Urinary bladder (tissue), 4 donors: ENCODE measurements around the gene ARL8A. TPM values are rescaled to one million over a fixed set of nuclear protein-coding genes. Genes with fewer than 3 reads are reported as not detected.
"Not testable (repeated sequence)": the region's sequence is repeated elsewhere in the genome, so short reads cannot be mapped to it uniquely, and the experiment has no call there.

ENCODE experiments used
- DNase-seq: peaks from one replicate; pipeline ENCODE4 v3.0.0-alpha.2; 2015; ENCODE audit errors: extremely low spot score
- H3K27ac ChIP-seq: one replicate; pipeline ENCODE4 v1.5.1; 2013; ENCODE audit warnings: low read depth, mild to moderate bottlenecking, moderate library complexity
- H3K36me3 ChIP-seq: one replicate; pipeline ENCODE4 v1.6.1; 2013; ENCODE audit warnings: mild to moderate bottlenecking, moderate library complexity; ENCODE audit not compliant: insufficient read depth
- H3K4me1 ChIP-seq: one replicate; pipeline ENCODE4 v1.6.1; 2013; ENCODE audit warnings: mild to moderate bottlenecking, moderate library complexity; ENCODE audit not compliant: insufficient read depth
- H3K4me3 ChIP-seq: one replicate; pipeline ENCODE4 v1.5.1; 2013; ENCODE audit warnings: low read depth, low read length
- WGBS: extraction: QIAGEN DNeasy Blood & Tissue Kit; methylation state at CpG from one replicate; pipeline ENCODE4 v1.1.7; 2013; 5-methylcytosine and 5-hydroxymethylcytosine counted together
- polyA plus RNA-seq: library from polyadenylated mRNA; stranded (reverse); fragments of 200-250 nt; gene quantifications from one replicate; pipeline ENCODE4 v1.2.3, GENCODE V29; 2013
- total RNA-seq: library from RNA; depleted of rRNA; stranded (reverse); fragments of >200 nt; gene quantifications from one replicate; pipeline ENCODE4 v1.2.3, GENCODE V29; 2014
- donor health status: healthy with polysubstance abuse.
- donor health status: healthy.

The ARL8A gene
- total and polyA plus RNA-seq, 2 donors, result 19.2 to 39.8 TPM

DNA sequence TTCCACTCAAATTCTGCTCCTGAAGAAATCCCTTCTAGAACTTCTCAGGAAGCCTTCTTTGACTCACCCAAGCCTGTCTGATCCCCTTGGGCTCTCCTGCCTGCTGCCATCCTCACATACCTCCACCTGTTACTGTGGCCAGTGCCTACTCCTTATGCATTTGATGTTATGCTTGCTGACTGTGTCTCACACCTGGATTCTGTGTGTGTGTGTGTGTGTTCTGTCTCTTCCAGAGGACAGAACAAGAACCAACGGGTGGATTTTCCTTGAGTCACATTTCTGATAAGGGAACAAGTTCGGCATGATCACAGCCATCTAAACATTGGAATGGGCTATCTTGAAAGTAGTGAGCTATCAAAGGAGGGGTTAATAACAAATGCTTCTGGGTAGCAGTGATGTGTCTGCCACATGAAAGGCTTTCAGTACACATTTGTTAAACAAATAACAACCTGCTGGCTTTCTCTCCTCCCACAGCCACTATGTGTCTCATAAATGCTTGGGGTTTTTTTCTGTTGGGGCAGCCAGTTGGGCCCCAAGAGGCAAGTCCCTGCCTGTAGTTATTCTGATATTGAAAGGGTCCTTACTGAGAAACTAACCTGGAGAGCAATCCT is 30.7 kb downstream of the ARL8A start:
- no peaks in the 10 kb centered on the region for H3K36me3 ChIP-seq
- H3K4me1 ChIP-seq, result no peaks in the 10 kb centered on the region
- no peak for DNase-seq
- no peak overlapping the region for H3K4me3 ChIP-seq
- WGBS, result 49% methylated on average over 2 of the region's 2 CpGs
- H3K27ac ChIP-seq, result no peak overlapping the region

GRCh38 chr1:202112859-202113689 is 31.5 kb downstream of the ARL8A start:
- DNase-seq, result no peak
- WGBS, result 12% methylated on average over 5 of the region's 5 CpGs
- H3K27ac ChIP-seq, result no peak overlapping the region
- no peak overlapping the region for H3K4me3 ChIP-seq
- no peaks in the 10 kb centered on the region for H3K4me1 ChIP-seq
- no peaks in the 10 kb centered on the region for H3K36me3 ChIP-seq

DNA sequence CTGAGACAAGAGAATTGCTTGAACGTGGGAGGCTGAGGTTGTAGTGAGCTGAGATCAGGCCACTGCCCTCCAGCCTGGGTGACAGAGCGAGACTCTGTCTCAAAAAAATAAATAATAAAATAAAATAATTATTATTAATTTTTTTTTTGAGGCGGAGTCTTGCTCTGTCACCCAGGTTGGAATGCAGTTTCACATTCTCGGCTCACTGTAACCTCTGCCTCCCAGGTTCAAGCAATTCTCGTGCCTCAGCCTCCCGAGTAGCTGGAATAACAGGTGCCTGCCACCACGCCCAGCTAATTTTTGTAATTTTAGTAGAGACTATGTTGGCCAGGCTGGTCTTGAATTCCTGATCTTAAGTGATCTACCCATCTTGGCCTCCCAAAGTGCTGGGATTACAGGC is 32.9 kb downstream of the ARL8A start:
- not testable (repeated sequence) for H3K36me3 ChIP-seq, H3K27ac ChIP-seq, DNase-seq, H3K4me3 ChIP-seq, H3K4me1 ChIP-seq
- WGBS, result 95% methylated on average over 7 of the region's 7 CpGs

DNA sequence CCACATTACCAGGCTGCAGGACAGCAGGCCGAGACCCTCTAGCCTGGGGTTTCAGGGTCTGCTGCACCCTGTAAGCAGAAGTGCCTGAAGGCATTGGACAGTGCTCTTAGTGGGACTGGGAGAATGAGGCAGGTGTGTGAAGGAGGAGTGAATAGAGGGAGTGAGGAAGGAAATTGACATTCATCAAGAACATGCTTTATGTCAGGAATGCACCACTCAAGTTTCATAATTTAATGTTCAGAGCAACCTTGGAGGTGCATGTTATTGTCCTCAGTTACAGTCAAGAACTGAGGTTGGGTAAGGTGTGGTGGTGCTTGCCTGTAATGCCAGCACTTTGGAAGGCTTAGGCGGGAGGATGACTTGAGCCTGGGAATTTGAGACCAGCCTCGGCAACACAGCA is 33.6 kb downstream of the ARL8A start:
- WGBS, result 86% methylated on average over 3 of the region's 3 CpGs
- H3K36me3 ChIP-seq, result no peaks in the 10 kb centered on the region
- no peak overlapping the region for H3K27ac ChIP-seq
- no peaks in the 10 kb centered on the region for H3K4me1 ChIP-seq
- H3K4me3 ChIP-seq, result no peak overlapping the region
- no peak for DNase-seq

DNA sequence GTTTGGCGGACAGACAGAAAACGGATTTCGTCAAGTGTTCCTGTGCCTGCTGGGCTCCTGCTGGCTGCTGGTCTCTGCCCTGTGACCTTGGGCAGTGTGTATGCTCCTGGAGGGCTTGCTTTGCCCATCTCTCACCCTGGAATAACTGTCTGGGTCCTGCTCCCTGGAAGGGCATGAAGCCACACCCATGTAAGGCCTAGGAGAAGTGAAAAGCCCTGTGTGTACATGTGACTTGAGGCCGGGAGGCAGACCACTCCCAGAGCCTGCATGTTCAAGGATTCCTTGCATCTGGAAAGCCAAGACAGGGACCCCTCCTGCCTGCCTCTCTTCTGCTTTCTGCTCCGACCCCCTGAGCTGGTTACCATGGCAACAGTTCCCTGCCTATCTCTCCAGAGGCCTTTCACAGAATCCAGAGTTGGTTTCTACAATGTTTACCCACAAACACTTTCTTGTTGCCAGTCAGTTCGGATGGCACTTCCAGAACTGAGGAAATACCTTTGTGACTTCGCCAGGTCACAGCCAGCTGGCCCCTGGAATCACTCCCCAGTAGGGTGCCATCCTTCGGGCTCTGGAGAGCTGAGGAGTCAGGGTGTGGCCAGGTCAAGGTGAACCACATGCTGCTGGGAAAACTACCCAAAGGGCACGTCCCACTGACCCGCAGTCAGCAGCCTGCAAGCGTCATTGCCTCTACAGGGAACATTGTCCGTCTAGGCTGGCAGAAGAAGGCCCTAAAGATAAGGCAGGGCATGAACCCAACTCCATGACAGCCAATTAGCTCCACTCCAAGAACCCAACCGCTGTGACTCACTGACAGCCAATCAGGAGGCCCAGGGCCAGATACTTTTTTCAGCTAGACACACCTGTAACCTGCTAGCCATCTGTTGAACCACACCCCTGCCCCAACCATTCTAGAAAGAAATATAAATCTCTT is 36.5 kb downstream of the ARL8A start:
- Histone ChIP-seq H3K4me1 (no peaks in the 10 kb centered on the region), H3K27ac (peak overlapping the region; percentile 53), H3K4me3 (no peak overlapping the region), H3K36me3 (no peaks in the 10 kb centered on the region)
- 78% methylated on average over 13 of the region's 13 CpGs for WGBS
- no peak for DNase-seq

DNA sequence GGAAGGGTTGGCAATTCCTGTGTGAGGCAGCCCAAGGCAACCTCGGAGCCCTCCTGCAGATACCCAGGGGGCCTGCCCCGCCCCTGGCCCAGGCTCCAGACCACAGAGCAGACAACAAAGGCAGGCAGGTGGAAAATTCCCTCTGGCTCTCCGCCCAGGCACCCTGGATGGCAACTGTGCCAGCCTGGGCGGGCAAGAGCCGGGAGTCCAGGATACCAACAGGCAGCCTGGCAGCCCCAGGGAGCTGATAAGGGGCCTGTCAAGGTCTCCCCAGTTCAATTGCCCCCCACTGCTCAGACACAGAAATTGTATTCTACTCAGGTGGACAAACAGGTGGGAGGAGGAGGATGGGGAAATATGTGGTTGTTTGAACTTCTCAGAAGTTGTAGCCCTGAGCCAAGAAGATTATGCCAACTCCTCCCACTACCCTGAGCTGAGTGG is 37.2 kb downstream of the ARL8A start:
- H3K4me1 ChIP-seq, result no peaks in the 10 kb centered on the region
- H3K27ac ChIP-seq, result no peak overlapping the region
- H3K36me3 ChIP-seq, result no peaks in the 10 kb centered on the region
- H3K4me3 ChIP-seq, result no peak overlapping the region
- DNase-seq, result no peak
- WGBS, result 74% methylated on average over 5 of the region's 5 CpGs

- no peak overlapping the region for H3K4me3 ChIP-seq
- H3K4me1 ChIP-seq, result no peaks in the 10 kb centered on the region
- no peak overlapping the region for H3K27ac ChIP-seq
- DNase-seq, result no peak
- WGBS, result 79% methylated on average over 10 of the region's 10 CpGs
- no peaks in the 10 kb centered on the region for H3K36me3 ChIP-seq
These were observed 37.9 kb downstream of the ARL8A start for GRCh38 chr1:202106340-202107254.

DNA sequence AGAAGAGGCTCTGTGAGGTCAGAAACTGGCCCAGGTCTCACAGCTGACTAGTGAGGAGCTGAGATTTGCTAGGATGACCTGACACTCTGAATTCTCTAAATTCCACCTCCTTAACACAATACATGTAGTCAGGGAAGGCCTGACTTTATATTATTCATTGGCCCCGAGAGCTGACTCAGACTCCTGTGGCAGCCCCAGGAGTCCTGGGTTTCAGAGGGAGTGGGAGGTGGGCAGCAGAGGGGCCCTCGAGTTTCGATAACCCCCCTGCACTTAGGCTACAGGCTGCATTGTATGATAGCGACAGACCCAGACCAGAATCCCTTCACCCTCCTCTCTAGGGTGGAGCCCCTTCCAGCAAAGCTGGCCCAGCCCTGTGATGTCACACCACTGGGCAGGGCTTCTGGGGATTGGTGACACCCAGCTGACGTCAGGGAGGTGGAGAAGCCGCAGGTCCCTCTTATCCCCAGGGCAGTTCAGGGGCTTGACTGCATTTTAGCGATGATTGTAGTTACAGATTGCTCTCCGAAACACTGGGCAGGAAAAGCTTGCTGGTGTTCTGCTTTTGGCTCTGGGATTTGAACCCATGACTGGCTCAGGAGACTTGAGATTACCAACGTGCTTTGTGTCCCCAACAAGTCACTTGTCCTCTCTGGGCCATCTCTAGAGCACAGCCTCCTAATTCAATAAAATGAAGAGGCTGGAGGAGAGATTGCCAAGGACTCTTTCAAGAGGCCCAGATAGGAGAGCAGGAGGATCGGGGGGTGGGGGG is 38.8 kb downstream of the ARL8A start:
- 59% methylated on average over 10 of the region's 10 CpGs for WGBS
- Histone ChIP-seq H3K4me1 (no peaks in the 10 kb centered on the region), H3K27ac (no peak overlapping the region), H3K4me3 (no peak overlapping the region), H3K36me3 (no peaks in the 10 kb centered on the region)
- no peak for DNase-seq

DNA sequence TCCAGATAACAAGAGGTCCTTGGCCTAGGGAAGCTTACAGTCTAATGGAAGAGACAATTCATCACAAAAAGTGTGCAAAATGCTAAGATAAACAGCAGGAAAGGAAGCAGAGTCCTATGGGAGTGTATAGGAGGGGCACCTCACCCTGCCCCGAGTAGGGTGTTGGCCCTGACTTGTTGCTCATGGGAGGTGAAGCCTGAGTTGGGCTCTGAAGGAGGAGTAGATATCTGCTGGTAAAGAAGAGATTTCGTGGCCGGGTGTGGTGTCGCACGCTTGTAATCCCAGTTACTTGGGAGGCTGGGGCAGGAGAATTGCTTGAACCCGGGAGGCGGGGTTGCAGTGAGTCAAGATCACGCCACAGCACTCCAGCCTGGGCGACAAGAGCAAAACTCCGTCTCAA is 40.5 kb downstream of the ARL8A start:
- no peak overlapping the region for H3K27ac ChIP-seq
- H3K36me3 ChIP-seq, result no peaks in the 10 kb centered on the region
- WGBS, result 92% methylated on average over 10 of the region's 10 CpGs
- no peak overlapping the region for H3K4me3 ChIP-seq
- no peak for DNase-seq
- H3K4me1 ChIP-seq, result no peaks in the 10 kb centered on the region

GRCh38 chr1:202101184-202101583 is 43.4 kb downstream of the ARL8A start:
- Histone ChIP-seq H3K27ac (no peak overlapping the region), H3K4me1 (no peaks in the 10 kb centered on the region), H3K4me3 (no peak overlapping the region), H3K36me3 (no peaks in the 10 kb centered on the region)
- WGBS, result 59% methylated on average over 4 of the region's 4 CpGs
- DNase-seq, result no peak

- Histone ChIP-seq H3K36me3 (no peaks in the 10 kb centered on the region), H3K27ac (no peak overlapping the region), H3K4me1 (no peaks in the 10 kb centered on the region), H3K4me3 (no peak overlapping the region)
- 91% methylated on average over 6 of the region's 6 CpGs for WGBS
- no peak for DNase-seq
These were observed 50.7 kb downstream of the ARL8A start for GRCh38 chr1:202093858-202094257.

DNA sequence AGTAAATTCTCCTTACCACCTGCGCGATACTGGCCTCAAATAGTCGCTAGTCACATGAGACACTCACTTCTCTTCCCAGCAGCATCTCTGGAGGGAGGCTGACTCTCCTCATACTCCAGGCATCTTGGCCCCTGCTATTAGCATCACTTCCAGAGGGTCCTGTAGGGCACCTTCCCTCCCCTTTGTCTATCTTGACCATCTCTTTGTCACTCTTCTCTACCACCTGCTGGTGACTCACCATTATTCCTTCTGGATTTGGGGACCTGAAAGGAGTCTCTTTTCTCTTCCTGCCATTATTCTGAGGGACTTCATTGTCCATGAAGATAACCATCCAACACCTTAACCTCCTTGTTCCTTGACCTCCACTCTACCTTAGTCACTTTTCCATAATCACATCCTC is 53.5 kb downstream of the ARL8A start:
- H3K4me1 ChIP-seq, result no peaks in the 10 kb centered on the region
- no peak for DNase-seq

More for the DNA sequence above, 53.5 kb downstream of the ARL8A start:
- no peak overlapping the region for H3K4me3 ChIP-seq
- H3K36me3 ChIP-seq, result no peaks in the 10 kb centered on the region
- 93% methylated on average over 3 of the region's 3 CpGs for WGBS
- H3K27ac ChIP-seq, result no peak overlapping the region
